ENCODE results near the gene PTTG1IP2.

GRCh38 chr7:90469554-90469953 lies at the start of gene PTTG1IP2:
- TF ChIP-seq ZNF384 (IDR thresholded peaks at IDR 0.05) (no peak), FOXK2 (IDR thresholded peaks at IDR 0.05) (no peak), ELF4 (IDR thresholded peaks at IDR 0.05) (no peak), L3MBTL2 (conservative IDR thresholded peaks at IDR 0.05) (no peak), SP1 (IDR thresholded peaks at IDR 0.05) (no peak)
